HG03280 (cell line): ENCODE data around the gene RNU6-9.
"Not testable (repeated sequence)": the region's sequence is repeated elsewhere in the genome, so short reads cannot be mapped to it uniquely, and the experiment has no call there.

Experiments
- ATAC-seq: cut with Tn5 transposase; IDR thresholded peaks from one replicate; pipeline ENCODE4 v1.9.1; 2021; ENCODE audit warnings: mild to moderate bottlenecking, moderate library complexity; ENCODE audit not compliant: unreplicated experiment

Gene RNU6-9

GRCh38 chr19:876780-877314 lies 16.4 kb upstream of the RNU6-9 start:
- ATAC-seq: no peak

GRCh38 chr19:877992-878660 lies 15.2 kb upstream of the RNU6-9 start:
- not testable (repeated sequence) for ATAC-seq

GRCh38 chr19:878751-879561 lies 14.3 kb upstream of the RNU6-9 start:
- ATAC-seq: not testable (repeated sequence)

GRCh38 chr19:879711-880438 lies 13.4 kb upstream of the RNU6-9 start:
- ATAC-seq: no peak

DNA sequence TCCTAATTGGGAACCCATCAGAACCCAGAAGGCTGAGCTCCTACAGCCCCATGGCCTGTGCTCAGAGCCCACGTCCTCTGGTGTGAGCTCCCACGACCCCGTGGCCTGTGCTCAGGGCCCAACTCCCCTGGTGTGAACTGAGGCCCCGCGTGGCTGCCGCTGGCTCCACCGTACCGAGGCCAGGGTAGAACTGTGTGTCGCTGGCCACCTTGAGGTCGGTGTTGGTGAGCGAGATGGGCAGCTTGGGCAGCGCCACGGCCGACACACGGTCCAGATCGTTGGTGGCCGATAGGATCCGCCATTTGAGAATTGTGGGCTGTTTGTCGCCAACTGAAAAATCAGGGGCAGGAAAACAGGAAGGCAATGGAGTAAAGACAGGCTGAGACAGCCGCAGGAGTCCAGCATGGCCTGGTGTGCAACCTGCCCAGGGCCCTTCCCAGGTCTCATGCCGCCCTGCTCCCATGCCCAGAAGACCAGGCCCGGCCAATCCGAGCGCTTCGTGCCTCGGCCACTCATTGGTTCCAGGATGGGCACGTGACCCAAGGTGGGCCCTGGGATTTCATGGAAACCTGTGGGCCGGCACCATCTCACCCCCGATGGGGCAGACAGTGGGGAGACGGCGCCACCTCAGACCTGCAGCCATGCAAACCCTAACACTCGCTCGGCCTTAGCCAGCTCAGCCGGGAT lies 11.8 kb upstream of the RNU6-9 start:
- ATAC-seq: no peak

GRCh38 chr19:882871-883497 lies 10.3 kb upstream of the RNU6-9 start:
- ATAC-seq: no peak

GRCh38 chr19:883661-884211 lies 9.5 kb upstream of the RNU6-9 start:
- no peak for ATAC-seq

GRCh38 chr19:884420-885211 lies 8.7 kb upstream of the RNU6-9 start:
- no peak for ATAC-seq

GRCh38 chr19:885536-886224 lies 7.6 kb upstream of the RNU6-9 start:
- ATAC-seq: no peak

GRCh38 chr19:887072-887471 lies 6.2 kb upstream of the RNU6-9 start:
- no peak for ATAC-seq

DNA sequence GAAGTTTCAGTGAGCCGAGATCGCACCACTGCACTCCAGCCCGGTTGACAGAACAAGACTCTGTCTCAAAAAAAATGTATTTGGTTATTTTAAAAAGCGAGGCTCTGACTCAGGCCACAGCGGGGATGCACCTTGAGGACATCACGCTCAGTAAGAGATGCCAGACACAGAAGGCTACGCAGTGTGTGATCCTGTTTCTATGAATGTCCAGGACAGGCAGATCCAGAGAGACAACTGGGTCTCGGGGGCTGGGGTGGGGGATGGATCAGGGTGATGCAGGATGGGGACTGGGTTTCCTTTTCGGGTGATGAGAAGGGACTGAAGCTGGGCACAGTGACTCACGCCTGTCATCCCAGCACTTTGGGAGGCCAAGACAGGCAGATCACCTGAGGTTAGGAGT lies 5.7 kb upstream of the RNU6-9 start:
- no peak for ATAC-seq

DNA sequence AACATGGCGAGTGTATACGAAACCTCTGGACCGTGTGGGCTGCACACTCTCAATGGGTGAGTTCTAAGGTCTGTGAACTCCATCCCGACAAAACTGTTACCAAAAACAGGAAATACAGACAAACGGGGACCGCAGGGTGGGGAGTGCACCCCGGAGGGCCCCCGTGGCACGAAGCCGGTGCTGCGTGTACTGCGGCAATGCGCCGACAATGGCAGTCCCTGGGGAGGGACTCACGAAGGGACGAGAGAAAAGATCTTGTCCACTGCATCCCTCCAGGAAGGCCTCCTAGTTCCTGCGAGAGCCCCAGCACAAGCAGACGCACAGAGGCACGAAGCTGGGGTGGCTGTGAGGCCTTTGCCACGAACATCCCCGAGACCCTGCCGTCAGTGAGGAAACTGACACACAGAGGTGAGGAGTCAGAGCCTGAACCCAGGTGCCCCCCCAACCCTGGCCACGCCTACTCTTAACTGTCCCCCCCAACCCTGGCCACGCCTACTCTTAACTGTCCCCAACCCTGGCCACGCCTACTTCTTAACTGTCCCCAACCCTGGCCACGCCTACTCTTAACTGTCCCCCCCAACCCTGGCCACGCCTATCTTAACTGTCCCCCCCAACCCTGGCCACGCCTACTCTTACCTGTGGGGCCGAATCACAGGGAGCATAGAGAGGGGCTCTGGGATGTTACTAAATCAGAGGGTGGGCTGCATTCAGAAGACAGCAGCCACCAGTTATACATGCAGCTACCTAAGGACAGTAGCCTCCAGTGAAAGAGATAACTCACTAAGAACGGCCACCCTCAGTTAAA lies 4.5 kb upstream of the RNU6-9 start:
- no peak for ATAC-seq

DNA sequence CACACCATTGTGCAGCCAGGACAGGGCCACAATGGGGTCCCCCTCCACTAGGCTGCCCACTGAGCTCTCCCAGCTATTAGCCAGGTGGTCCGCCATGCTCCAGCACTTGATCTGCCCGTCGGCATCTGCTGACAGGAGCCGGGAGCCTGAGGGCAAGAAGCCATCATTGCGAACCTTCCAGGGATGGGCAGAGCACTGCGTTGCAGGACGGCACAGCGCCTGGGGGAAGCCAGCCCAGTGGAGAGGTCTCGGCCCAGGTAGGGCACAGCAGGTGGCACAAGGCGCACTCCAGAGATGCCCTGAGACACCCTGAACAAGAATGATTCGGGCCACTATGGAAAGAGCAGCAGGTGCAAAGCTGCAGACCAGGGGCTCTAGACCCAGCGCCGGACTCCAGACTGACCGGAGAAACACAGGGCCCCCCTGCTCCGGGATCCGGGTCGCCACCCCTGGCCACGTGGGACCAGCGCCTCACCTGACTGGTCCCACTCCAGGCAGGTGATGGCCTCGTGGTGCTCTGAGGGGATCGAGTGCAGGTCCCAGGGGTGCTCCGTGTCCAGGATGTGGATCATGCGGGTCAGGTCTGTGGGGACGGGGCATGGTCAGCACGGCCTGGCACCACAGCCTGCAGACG lies 3.5 kb upstream of the RNU6-9 start:
- ATAC-seq: no peak

GRCh38 chr19:890831-891230 lies 2.5 kb upstream of the RNU6-9 start:
- ATAC-seq: no peak

DNA sequence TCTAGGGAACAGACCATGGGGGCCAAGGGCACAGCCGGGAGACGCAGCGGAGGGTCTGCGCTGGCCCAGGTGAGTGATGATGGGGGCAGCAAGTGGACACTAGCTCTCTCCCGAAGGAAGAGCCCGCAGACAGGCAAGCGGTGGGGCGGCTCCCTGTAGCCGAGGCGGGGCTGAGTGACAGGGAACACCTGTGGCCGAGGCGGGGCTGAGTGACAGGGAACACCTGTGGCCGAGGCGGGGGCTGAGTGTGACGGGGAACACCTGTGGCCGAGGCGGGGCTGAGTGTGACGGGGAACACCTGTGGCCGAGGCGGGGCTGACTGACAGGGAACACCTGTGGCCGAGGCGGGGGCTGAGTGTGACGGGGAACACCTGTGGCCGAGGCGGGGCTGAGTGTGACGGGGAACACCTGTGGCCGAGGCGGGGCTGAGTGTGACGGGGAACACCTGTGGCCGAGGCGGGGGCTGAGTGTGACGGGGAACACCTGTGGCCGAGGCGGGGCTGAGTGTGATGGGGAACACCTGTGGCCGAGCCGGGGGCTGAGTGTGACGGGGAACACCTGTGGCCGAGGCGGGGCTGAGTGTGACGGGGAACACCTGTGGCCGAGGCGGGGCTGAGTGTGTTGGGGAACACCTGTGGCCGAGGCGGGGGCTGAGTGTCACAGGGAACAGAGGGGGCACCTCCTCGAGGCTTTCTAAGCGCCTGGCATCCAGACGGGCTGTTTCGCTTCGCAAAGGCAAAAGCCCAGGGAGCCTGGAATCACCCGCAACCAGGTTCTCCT lies 1.7 kb upstream of the RNU6-9 start:
- not testable (repeated sequence) for ATAC-seq

GRCh38 chr19:892243-892893 lies 916 bp upstream of the RNU6-9 start:
- ATAC-seq: no peak
